Gastroesophageal sphincter (tissue), 3 donors: Measurements from ENCODE around the gene ROR1.

Experiments
- CTCF ChIP-seq, 4 experiments: fragments of 200-600 bp in 2 of 4; fragments of 450-650 bp in 2 of 4; sonication (generic) in 1 of 4; IDR thresholded peaks; one replicate each; pipeline ENCODE4 v1.5.1; 2017 to 2019; ENCODE audit warnings: antibody characterized with exemption in 4 of 4, mild to moderate bottlenecking in 2 of 4, moderate library complexity in 2 of 4
- POLR2A ChIP-seq, 2 donors: fragments of 450-650 bp; IDR thresholded peaks; one replicate each; pipeline ENCODE4 v1.6.1; 2017; ENCODE audit warnings: antibody characterized with exemption in 2 of 2, mild to moderate bottlenecking in 2 of 2, moderate library complexity in 1 of 2
- POLR2AphosphoS5 ChIP-seq: sonication (generic); formaldehyde crosslinking; IDR thresholded peaks from one replicate; pipeline ENCODE4 v1.6.1; 2017; ENCODE audit warnings: antibody characterized with exemption

GRCh38 chr1:63975481-63975880 is 201.7 kb downstream of the ROR1 start:
- TF ChIP-seq CTCF (IDR thresholded peaks at IDR 0.05) (no peak), POLR2A (IDR thresholded peaks at IDR 0.05) (no peak), POLR2AphosphoS5 (no peak)
